Spleen (tissue), 7 donors: ENCODE data around the gene KATNA1.
A peak's percentile ranks its signal among the peaks of the same experiment; 100 is the strongest.

Source experiments
- CTCF ChIP-seq, 11 experiments: fragments of 200-600 bp in 7 of 11; fragments of 450-650 bp in 4 of 11; sonication (generic) in 4 of 11; IDR thresholded peaks in 8 of 11; conservative IDR thresholded peaks in 3 of 11; 1 replicate in 7 of 11; 2 replicates in 4 of 11; pipeline versions ENCODE4 v1.4.0 to v1.8.0; 2016 to 2021; ENCODE audit warnings: antibody characterized with exemption in 11 of 11, inconsistent platforms in 4 of 11, mild to moderate bottlenecking in 1 of 11
- POLR2A ChIP-seq, 3 donors: fragments of 450-650 bp; IDR thresholded peaks; one replicate each; pipeline ENCODE4 v1.5.1; 2017; ENCODE audit warnings: antibody characterized with exemption in 3 of 3, mild to moderate bottlenecking in 1 of 3
- donor health status: DM: no; HTN: no; CAD: no; lungs with moderate emphysema.
- donor health status: DM: no; HTN: no; CAD: no.
- donor health status: DM: no; HTN: no; CAD: no.

GRCh38 chr6:149648148-149649145, at the start of gene KATNA1:
- TF ChIP-seq CTCF (IDR thresholded peaks at IDR 0.05 in 8 of 11, conservative IDR thresholded peaks at IDR 0.05 in 3 of 11) (peak in 4 of 11 experiments; percentile 7 to 28 (median 15)), POLR2A (IDR thresholded peaks at IDR 0.05) (peak in 2 of 3 donors; percentile 37 to 53)
